Activated naive CD4-positive, alpha-beta T cell (primary cell): ENCODE results near the gene BEST1.

Experiments
- DNase-seq, 4 experiments: peaks; one replicate each; lab custom pipeline; 2025; lab: John Stamatoyannopoulos, UW

The BEST1 gene

GRCh38 chr11:61916737-61917333 lies 33.3 kb upstream of the BEST1 start:
- DNase-seq = no peak

GRCh38 chr11:61917334-61918109 lies 32.6 kb upstream of the BEST1 start, which contains the start of gene RAB3IL1:
Gene RAB3IL1 (minus strand): TSS chr11:61917566. CDS start chr11:61917367, 199 bp downstream.
- no peak for DNase-seq

GRCh38 chr11:61918251-61918937 lies 31.8 kb upstream of the BEST1 start:
- no peak for DNase-seq

GRCh38 chr11:61918938-61919704 lies 31.0 kb upstream of the BEST1 start:
- DNase-seq = no peak

GRCh38 chr11:61919705-61920631 lies 30.2 kb upstream of the BEST1 start:
- DNase-seq = no peak

- DNase-seq = no peak
Measured at GRCh38 chr11:61921446-61921845, 28.7 kb upstream of the BEST1 start.

GRCh38 chr11:61922539-61922938 lies 27.6 kb upstream of the BEST1 start:
- no peak for DNase-seq

GRCh38 chr11:61923166-61924063 lies 26.7 kb upstream of the BEST1 start:
- no peak for DNase-seq

- no peak for DNase-seq
Measured at GRCh38 chr11:61924064-61924455, 26.1 kb upstream of the BEST1 start.

- DNase-seq = no peak
Measured at GRCh38 chr11:61925736-61926135, 24.4 kb upstream of the BEST1 start.

GRCh38 chr11:61926235-61926634 lies 23.9 kb upstream of the BEST1 start:
- no peak for DNase-seq

GRCh38 chr11:61927501-61927900 lies 22.6 kb upstream of the BEST1 start:
- DNase-seq = no peak

GRCh38 chr11:61928606-61929005 lies 21.5 kb upstream of the BEST1 start:
- no peak for DNase-seq

- no peak for DNase-seq
Measured at GRCh38 chr11:61930933-61931332, 19.2 kb upstream of the BEST1 start.

GRCh38 chr11:61935861-61936260 lies 14.3 kb upstream of the BEST1 start:
- no peak for DNase-seq

- no peak for DNase-seq
Measured at GRCh38 chr11:61940466-61940865, 9.7 kb upstream of the BEST1 start.

GRCh38 chr11:61945191-61945590 lies 5.0 kb upstream of the BEST1 start:
- DNase-seq = no peak

- no peak for DNase-seq
Measured at GRCh38 chr11:61946894-61947293, 3.3 kb upstream of the BEST1 start.

GRCh38 chr11:61947486-61948210 lies 2.5 kb upstream of the BEST1 start:
- peak; percentile 9 to 52 (median 28) for DNase-seq
